Liver (tissue), 3 donors: ENCODE data around the gene GRIA1.

Source experiments
- CTCF ChIP-seq: fragments of 150-350 bp; IDR thresholded peaks from 2 replicates; pipeline ENCODE4 v1.5.1; 2017; ENCODE audit warnings: improper control_type of control experiment, low read depth, low read length; ENCODE audit not compliant: missing input control
- FOXA1 ChIP-seq: IDR thresholded peaks from 2 replicates; pipeline ENCODE4 v1.6.1; 2016; ENCODE audit warnings: antibody characterized with exemption
- GABPA ChIP-seq, 2 donors: IDR thresholded peaks in 1 of 2; conservative IDR thresholded peaks in 1 of 2; 2 replicates each; pipeline ENCODE4 v1.6.1; 2016; ENCODE audit warnings: antibody characterized with exemption in 2 of 2, mild to moderate bottlenecking in 1 of 2, moderate library complexity in 1 of 2
- HNF4A ChIP-seq, 2 donors: conservative IDR thresholded peaks; 2 replicates each; pipeline ENCODE4 v1.6.1; 2016; ENCODE audit warnings: antibody characterized with exemption in 2 of 2, mild to moderate bottlenecking in 2 of 2
- JUND ChIP-seq, 2 donors: IDR thresholded peaks; 2 replicates each; pipeline ENCODE4 v1.6.1; 2016; ENCODE audit warnings: antibody characterized with exemption in 2 of 2
- MAX ChIP-seq: IDR thresholded peaks from 2 replicates; pipeline ENCODE4 v1.6.1; 2016; ENCODE audit warnings: antibody characterized with exemption
- RAD21 ChIP-seq, 2 donors: IDR thresholded peaks; 2 replicates each; pipeline ENCODE4 v1.6.1; 2016; ENCODE audit warnings: antibody characterized with exemption in 2 of 2, mild to moderate bottlenecking in 2 of 2
- RXRA ChIP-seq, 2 donors: IDR thresholded peaks; 2 replicates each; pipeline ENCODE4 v1.6.1; 2017 to 2018; ENCODE audit warnings: antibody characterized with exemption in 2 of 2, mild to moderate bottlenecking in 1 of 2
- SP1 ChIP-seq: IDR thresholded peaks from 2 replicates; pipeline ENCODE4 v1.6.1; 2018; ENCODE audit warnings: antibody characterized with exemption, mild to moderate bottlenecking
- TAF1 ChIP-seq: conservative IDR thresholded peaks from 2 replicates; pipeline ENCODE4 v1.6.1; 2016; ENCODE audit warnings: antibody characterized with exemption, mild to moderate bottlenecking
- YY1 ChIP-seq: IDR thresholded peaks from 2 replicates; pipeline ENCODE4 v1.6.1; 2016; ENCODE audit warnings: antibody characterized with exemption, mild to moderate bottlenecking
- ZBTB33 ChIP-seq: IDR thresholded peaks from 2 replicates; pipeline ENCODE4 v1.6.1; 2016; ENCODE audit warnings: antibody characterized with exemption
- TF ChIP-seq, protein P1 (sequence below): IDR thresholded peaks from 2 replicates; pipeline ENCODE4 v1.6.1; 2016; ENCODE audit warnings: antibody characterized with exemption, mild to moderate bottlenecking
- TF ChIP-seq, protein P2 (sequence below): IDR thresholded peaks from 2 replicates; pipeline ENCODE4 v1.6.1; 2016; ENCODE audit warnings: antibody characterized with exemption
- donor health status: healthy.
- donor health status: healthy.

GRCh38 chr5:153485641-153486040 lies 4.8 kb upstream of the GRIA1 start:
- TF ChIP-seq CTCF (no peak), ZBTB33 (no peak), FOXA1 (no peak), YY1 (no peak), JUND (IDR thresholded peaks at IDR 0.05) (no peak), MAX (no peak), TAF1 (no peak), SP1 (no peak), HNF4A (conservative IDR thresholded peaks at IDR 0.05) (no peak), RAD21 (IDR thresholded peaks at IDR 0.05) (no peak), GABPA (IDR thresholded peaks at IDR 0.05 in 1 of 2, conservative IDR thresholded peaks at IDR 0.05 in 1 of 2) (no peak), RXRA (IDR thresholded peaks at IDR 0.05) (no peak)
- TF ChIP-seq, protein P1, sequence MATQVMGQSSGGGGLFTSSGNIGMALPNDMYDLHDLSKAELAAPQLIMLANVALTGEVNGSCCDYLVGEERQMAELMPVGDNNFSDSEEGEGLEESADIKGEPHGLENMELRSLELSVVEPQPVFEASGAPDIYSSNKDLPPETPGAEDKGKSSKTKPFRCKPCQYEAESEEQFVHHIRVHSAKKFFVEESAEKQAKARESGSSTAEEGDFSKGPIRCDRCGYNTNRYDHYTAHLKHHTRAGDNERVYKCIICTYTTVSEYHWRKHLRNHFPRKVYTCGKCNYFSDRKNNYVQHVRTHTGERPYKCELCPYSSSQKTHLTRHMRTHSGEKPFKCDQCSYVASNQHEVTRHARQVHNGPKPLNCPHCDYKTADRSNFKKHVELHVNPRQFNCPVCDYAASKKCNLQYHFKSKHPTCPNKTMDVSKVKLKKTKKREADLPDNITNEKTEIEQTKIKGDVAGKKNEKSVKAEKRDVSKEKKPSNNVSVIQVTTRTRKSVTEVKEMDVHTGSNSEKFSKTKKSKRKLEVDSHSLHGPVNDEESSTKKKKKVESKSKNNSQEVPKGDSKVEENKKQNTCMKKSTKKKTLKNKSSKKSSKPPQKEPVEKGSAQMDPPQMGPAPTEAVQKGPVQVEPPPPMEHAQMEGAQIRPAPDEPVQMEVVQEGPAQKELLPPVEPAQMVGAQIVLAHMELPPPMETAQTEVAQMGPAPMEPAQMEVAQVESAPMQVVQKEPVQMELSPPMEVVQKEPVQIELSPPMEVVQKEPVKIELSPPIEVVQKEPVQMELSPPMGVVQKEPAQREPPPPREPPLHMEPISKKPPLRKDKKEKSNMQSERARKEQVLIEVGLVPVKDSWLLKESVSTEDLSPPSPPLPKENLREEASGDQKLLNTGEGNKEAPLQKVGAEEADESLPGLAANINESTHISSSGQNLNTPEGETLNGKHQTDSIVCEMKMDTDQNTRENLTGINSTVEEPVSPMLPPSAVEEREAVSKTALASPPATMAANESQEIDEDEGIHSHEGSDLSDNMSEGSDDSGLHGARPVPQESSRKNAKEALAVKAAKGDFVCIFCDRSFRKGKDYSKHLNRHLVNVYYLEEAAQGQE: no peak
- TF ChIP-seq, protein P2, sequence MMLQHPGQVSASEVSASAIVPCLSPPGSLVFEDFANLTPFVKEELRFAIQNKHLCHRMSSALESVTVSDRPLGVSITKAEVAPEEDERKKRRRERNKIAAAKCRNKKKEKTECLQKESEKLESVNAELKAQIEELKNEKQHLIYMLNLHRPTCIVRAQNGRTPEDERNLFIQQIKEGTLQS: no peak
